MM.1S (cell line): Measurements from ENCODE around the gene KLC4.

Experiments used
- DNase-seq: peaks from one replicate; pipeline ENCODE4 v3.0.0-alpha.2; 2015
- H2AFZ ChIP-seq: fragments of 300-600 bp; sonication (generic); 2 replicates; pipeline ENCODE4 v1.6.0; 2016; ENCODE audit warnings: antibody characterized with exemption, low read length
- H3F3A ChIP-seq: fragments of 300-600 bp; sonication (generic); 2 replicates; pipeline ENCODE4 v1.6.1; 2016; ENCODE audit warnings: mild to moderate bottlenecking, antibody characterized with exemption, low read length, moderate library complexity, mixed read lengths; ENCODE audit not compliant: insufficient read depth
- H3K27ac ChIP-seq: fragments of 300-600 bp; sonication (generic); 2 replicates; pipeline ENCODE4 v1.5.1; 2016; ENCODE audit warnings: mild to moderate bottlenecking, low read length
- H3K27me3 ChIP-seq: fragments of 300-600 bp; sonication (generic); replicated peaks from 2 replicates; pipeline ENCODE4 v1.6.0; 2016; ENCODE audit warnings: low read length; ENCODE audit not compliant: insufficient read depth
- H3K36me3 ChIP-seq: fragments of 300-600 bp; sonication (generic); replicated peaks from 2 replicates; pipeline ENCODE4 v1.6.1; 2016; ENCODE audit warnings: mild to moderate bottlenecking, low read length, mixed read lengths; ENCODE audit not compliant: insufficient read depth
- H3K4me1 ChIP-seq: fragments of 300-600 bp; sonication (generic); 2 replicates; pipeline ENCODE4 v1.6.1; 2016; ENCODE audit warnings: low read length, mixed read lengths
- H3K4me2 ChIP-seq: fragments of 300-600 bp; sonication (generic); 2 replicates; pipeline ENCODE4 v1.6.0; 2016; ENCODE audit warnings: low read depth, low read length
- H3K4me3 ChIP-seq: fragments of 300-600 bp; sonication (generic); 2 replicates; pipeline ENCODE4 v1.5.1; 2016; ENCODE audit warnings: low read length, mixed read lengths
- H3K79me2 ChIP-seq: fragments of 300-600 bp; sonication (generic); 2 replicates; pipeline ENCODE4 v1.6.1; 2016; ENCODE audit warnings: mixed run types, low read length, mixed read lengths
- H3K9ac ChIP-seq: fragments of 300-600 bp; sonication (generic); 2 replicates; pipeline ENCODE4 v1.6.1; 2016; ENCODE audit warnings: low read length, mixed read lengths
- H3K9me2 ChIP-seq: fragments of 300-600 bp; sonication (generic); replicated peaks from 2 replicates; pipeline ENCODE4 v1.6.1; 2016; ENCODE audit warnings: mild to moderate bottlenecking, low read length, mixed read lengths; ENCODE audit not compliant: insufficient read depth
- H3K9me3 ChIP-seq: fragments of 300-600 bp; sonication (generic); replicated peaks from 2 replicates; pipeline ENCODE4 v1.6.1; 2016; ENCODE audit warnings: mild to moderate bottlenecking, low read length, mixed read lengths; ENCODE audit not compliant: insufficient read depth
- H4K20me1 ChIP-seq: fragments of 300-600 bp; sonication (generic); 2 replicates; pipeline ENCODE4 v1.6.1; 2016; ENCODE audit warnings: mild to moderate bottlenecking, low read length, moderate library complexity, mixed read lengths; ENCODE audit not compliant: insufficient read depth
- EZH2 ChIP-seq: fragments of 300-600 bp; sonication (generic); optimal IDR thresholded peaks from 2 replicates; pipeline ENCODE3; 2017; ENCODE audit warnings: low read depth, mild to moderate bottlenecking, antibody characterized with exemption, low read length, mixed read lengths
- EZH2phosphoT487 ChIP-seq: fragments of 300-600 bp; sonication (generic); IDR thresholded peaks from 2 replicates; pipeline ENCODE4 v1.6.1; 2018; ENCODE audit warnings: antibody characterized with exemption, low read length
- TF ChIP-seq, protein P1 (sequence below): fragments of 300-600 bp; sonication (generic); IDR thresholded peaks from 2 replicates; pipeline ENCODE4 v1.5.1; 2016; ENCODE audit warnings: antibody characterized with exemption, low read length, mixed read lengths

KLC4 gene

DNA sequence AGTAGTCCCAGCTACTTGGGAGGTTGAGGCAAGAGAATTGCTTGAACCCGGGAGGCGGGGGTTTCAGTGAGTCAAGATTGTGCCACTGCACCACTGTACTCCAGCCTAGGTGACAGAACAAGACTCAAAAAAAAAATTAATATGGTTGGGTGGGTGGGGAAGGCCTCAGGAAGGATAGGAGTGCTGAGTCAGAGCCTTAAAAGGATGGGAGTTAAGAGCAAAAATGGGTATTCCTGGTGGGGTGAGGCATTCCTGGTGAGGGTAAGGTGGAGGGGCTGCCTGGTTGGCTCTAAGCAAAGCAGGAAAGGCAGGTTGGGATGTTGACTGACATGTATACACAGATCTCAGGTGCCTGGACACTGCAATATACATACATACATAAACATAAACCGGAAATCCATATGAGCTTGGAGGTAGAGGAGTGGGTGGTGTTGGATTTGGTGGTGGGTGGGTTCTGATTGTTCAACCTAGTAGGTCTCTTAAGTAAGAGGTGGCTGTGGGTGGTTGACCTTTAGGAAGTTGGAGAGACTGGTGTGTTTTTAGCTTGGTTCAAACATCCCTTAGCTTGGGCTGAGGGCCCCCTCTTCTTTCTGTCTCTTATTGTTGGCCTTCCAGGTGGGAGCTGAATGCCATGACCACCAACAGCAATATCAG lies 39.3 kb upstream of the KLC4 start:
- no peak for DNase-seq
- no peak overlapping the region for H2AFZ ChIP-seq
- H3K4me1 ChIP-seq, result peaks cover 7% of the 10 kb centered on the region; the same call in 1 of the 2 replicates
- H3K9ac ChIP-seq, result no peak overlapping the region
- peaks cover 3% of the 10 kb centered on the region; the same call in 1 of the 2 replicates for H3F3A ChIP-seq
- H3K79me2 ChIP-seq, result peaks cover 69% of the 10 kb centered on the region
- no peak overlapping the region for H3K27ac ChIP-seq
- H3K4me3 ChIP-seq, result no peak overlapping the region
- H3K36me3 ChIP-seq, result no peaks in the 10 kb centered on the region; the same call in 1 of the 2 replicates
- no peaks in the 10 kb centered on the region for H3K27me3 ChIP-seq
- H3K4me2 ChIP-seq, result no peak overlapping the region
- H4K20me1 ChIP-seq, result no peaks in the 10 kb centered on the region
- TF ChIP-seq EZH2phosphoT487, result no peak
- TF ChIP-seq EZH2, result no peak
- TF ChIP-seq, protein P1, sequence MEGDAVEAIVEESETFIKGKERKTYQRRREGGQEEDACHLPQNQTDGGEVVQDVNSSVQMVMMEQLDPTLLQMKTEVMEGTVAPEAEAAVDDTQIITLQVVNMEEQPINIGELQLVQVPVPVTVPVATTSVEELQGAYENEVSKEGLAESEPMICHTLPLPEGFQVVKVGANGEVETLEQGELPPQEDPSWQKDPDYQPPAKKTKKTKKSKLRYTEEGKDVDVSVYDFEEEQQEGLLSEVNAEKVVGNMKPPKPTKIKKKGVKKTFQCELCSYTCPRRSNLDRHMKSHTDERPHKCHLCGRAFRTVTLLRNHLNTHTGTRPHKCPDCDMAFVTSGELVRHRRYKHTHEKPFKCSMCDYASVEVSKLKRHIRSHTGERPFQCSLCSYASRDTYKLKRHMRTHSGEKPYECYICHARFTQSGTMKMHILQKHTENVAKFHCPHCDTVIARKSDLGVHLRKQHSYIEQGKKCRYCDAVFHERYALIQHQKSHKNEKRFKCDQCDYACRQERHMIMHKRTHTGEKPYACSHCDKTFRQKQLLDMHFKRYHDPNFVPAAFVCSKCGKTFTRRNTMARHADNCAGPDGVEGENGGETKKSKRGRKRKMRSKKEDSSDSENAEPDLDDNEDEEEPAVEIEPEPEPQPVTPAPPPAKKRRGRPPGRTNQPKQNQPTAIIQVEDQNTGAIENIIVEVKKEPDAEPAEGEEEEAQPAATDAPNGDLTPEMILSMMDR, result no peak
- H3K9me3 ChIP-seq, result no peaks in the 10 kb centered on the region
- no peaks in the 10 kb centered on the region for H3K9me2 ChIP-seq

DNA sequence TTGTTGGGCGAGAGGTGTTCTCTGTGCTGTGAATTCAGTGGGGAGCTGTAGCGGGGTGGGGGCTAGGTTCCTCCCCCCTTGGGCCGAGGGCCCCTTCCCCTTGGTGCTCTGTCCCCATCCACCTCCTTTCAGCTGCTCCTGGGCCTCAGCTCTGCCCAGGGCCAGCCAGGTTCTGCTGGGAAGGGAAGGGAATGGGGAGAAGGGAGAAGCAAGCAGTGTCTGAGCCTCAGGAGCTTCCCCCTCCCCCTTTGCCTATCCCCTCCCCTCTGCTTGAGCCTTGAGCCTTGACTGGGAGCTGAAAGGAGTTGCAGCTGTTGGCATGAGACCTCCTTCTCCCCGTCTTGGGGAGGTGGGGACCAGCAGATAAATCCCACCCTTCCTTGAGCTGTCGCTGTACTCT lies 38.6 kb upstream of the KLC4 start:
- peak overlapping the region; percentile 84 for H3K9ac ChIP-seq
- no peaks in the 10 kb centered on the region for H3K9me3 ChIP-seq
- H3K27ac ChIP-seq, result peak overlapping the region; percentile 52; the same call in 1 of the 2 replicates
- H2AFZ ChIP-seq, result peak overlapping the region; percentile 93
- H3K36me3 ChIP-seq, result no peaks in the 10 kb centered on the region; the same call in 1 of the 2 replicates
- peaks cover 3% of the 10 kb centered on the region; the same call in 1 of the 2 replicates for H3F3A ChIP-seq
- H3K79me2 ChIP-seq, result peaks cover 62% of the 10 kb centered on the region
- TF ChIP-seq, protein P1, result no peak
- TF ChIP-seq EZH2 (no peak), EZH2phosphoT487 (no peak)
- peak overlapping the region; percentile 98 for H3K4me3 ChIP-seq
- no peak for DNase-seq
- H3K4me2 ChIP-seq, result peak overlapping the region; percentile 95
- no peaks in the 10 kb centered on the region for H3K27me3 ChIP-seq
- no peaks in the 10 kb centered on the region for H4K20me1 ChIP-seq
- no peaks in the 10 kb centered on the region for H3K9me2 ChIP-seq
- peaks cover 7% of the 10 kb centered on the region; the same call in 1 of the 2 replicates for H3K4me1 ChIP-seq

DNA sequence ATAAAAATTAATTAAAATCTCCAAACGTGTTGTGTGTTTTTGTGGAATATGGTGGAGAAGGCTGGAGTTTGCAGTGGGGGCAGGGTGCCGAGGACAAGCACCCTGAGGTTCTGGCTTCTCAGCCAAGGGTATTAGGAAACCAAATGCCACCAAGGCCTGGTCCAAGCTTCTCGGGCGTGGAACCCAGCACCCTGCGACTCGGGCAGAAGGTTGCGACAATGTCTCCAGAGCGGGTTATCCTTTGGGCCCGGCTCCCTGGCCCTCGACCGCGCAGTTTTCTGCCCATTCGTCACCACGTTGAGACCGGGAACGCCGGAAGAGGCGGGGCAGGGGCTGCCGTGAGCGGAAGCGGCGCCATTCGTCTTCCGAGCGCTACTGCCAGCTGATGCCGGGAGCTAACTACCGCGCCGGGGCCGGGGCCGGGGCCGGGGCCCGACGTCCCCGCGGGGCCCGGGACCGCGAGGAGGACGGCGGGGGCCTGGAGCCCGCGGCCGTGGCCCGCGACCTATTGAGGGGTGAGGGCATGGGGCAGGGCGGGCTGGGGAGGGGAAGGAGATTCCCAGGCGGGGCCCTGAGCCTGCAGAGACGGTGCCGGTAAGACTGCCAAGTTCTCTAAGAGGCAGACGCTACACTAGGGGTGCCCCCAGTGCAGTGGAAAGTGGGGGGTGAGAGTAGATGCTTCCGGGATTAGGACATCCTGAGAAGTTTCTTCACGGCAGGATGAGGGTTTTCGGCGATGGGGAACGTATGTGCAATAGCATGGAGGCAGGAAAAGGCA lies 38.0 kb upstream of the KLC4 start, which contains the start of gene RRP36:
RRP36 (plus strand) TSS at position 354 of the 778 bp plus-strand sequence; CDS start at position 386, 32 bp downstream.
- Histone ChIP-seq H3K4me1 (peaks cover 7% of the 10 kb centered on the region; the same call in 1 of the 2 replicates), H3K27me3 (no peaks in the 10 kb centered on the region), H4K20me1 (no peaks in the 10 kb centered on the region), H3K4me2 (peak within 1 kb of the TSS; percentile 95), H3K4me3 (peak within 1 kb of the TSS; percentile 98), H3K36me3 (no peaks in the 10 kb centered on the region; the same call in 1 of the 2 replicates), H3K27ac (peak within 1 kb of the TSS; percentile 69), H3K79me2 (peaks cover 56% of the 10 kb centered on the region), H3K9ac (peak within 1 kb of the TSS; percentile 84), H2AFZ (peak within 1 kb of the TSS; percentile 93), H3K9me3 (no peaks in the 10 kb centered on the region), H3F3A (peaks cover 3% of the 10 kb centered on the region; the same call in 1 of the 2 replicates), H3K9me2 (no peaks in the 10 kb centered on the region)
- TF ChIP-seq EZH2phosphoT487, result no peak
- TF ChIP-seq, protein P1, result no peak
- TF ChIP-seq EZH2, result no peak
- peak; percentile 76 for DNase-seq
